ENCODE results near the gene ART4. TPM values are rescaled to one million over a fixed set of nuclear protein-coding genes. Genes with fewer than 3 reads are reported as not detected.

ART4 gene
- total RNA-seq, 2 donors from 2014 or later, result 0.68 to 0.82 TPM

GRCh38 chr12:14884458-14884878 is 41.1 kb upstream of the ART4 start:
- TF ChIP-seq POLR2A (IDR thresholded peaks at IDR 0.05) (no peak), CTCF (IDR thresholded peaks at IDR 0.05) (no peak), POLR2AphosphoS5 (IDR thresholded peaks at IDR 0.05) (peak; percentile 54)
- Histone ChIP-seq H3K4me3 (peak overlapping the region; percentile 20 to 26), H3K27ac (peak overlapping the region; percentile 67 to 78), H3K36me3 (no peaks in the 10 kb centered on the region), H3K9me3 (no peaks in the 10 kb centered on the region), H3K27me3 (replicated peaks; ENCODE audit: insufficient read depth) (no peaks in the 10 kb centered on the region), H3K4me1 (replicated peaks) (no peaks in the 10 kb centered on the region)
- 2% methylated on average over 5 of the region's 5 CpGs for WGBS
- DNase-seq (ENCODE audit: low spot score), result peak; percentile 75
- intact Hi-C loops (cut with DNase I), result no loop called here

GRCh38 chr12:14883686-14884085 is 40.4 kb upstream of the ART4 start:
- DNase-seq (ENCODE audit: low spot score), result no peak
- no peaks in the 10 kb centered on the region for H3K36me3 ChIP-seq
- no peaks in the 10 kb centered on the region for H3K27me3 ChIP-seq (replicated peaks; ENCODE audit: insufficient read depth)
- TF ChIP-seq POLR2AphosphoS5 (IDR thresholded peaks at IDR 0.05) (no peak), POLR2A (IDR thresholded peaks at IDR 0.05) (no peak), CTCF (IDR thresholded peaks at IDR 0.05) (no peak)
- peak overlapping the region; percentile 67 to 78 for H3K27ac ChIP-seq
- H3K4me1 ChIP-seq (replicated peaks), result no peaks in the 10 kb centered on the region
- H3K9me3 ChIP-seq, result no peaks in the 10 kb centered on the region
- H3K4me3 ChIP-seq, result peak overlapping the region; percentile 20 to 26
- 70% methylated on average over 10 of the region's 10 CpGs for WGBS
- intact Hi-C loops (cut with DNase I), result no loop called here

GRCh38 chr12:14880890-14881453 is 37.6 kb upstream of the ART4 start:
- DNase-seq (ENCODE audit: low spot score), result no peak
- no peaks in the 10 kb centered on the region for H3K27me3 ChIP-seq (replicated peaks; ENCODE audit: insufficient read depth)
- TF ChIP-seq CTCF (IDR thresholded peaks at IDR 0.05) (no peak), POLR2A (IDR thresholded peaks at IDR 0.05) (no peak), POLR2AphosphoS5 (IDR thresholded peaks at IDR 0.05) (no peak)
- 84% methylated on average over 6 of the region's 6 CpGs for WGBS
- intact Hi-C loops (cut with DNase I), result no loop called here
- no peaks in the 10 kb centered on the region for H3K9me3 ChIP-seq
- no peaks in the 10 kb centered on the region for H3K36me3 ChIP-seq
- no peaks in the 10 kb centered on the region for H3K4me1 ChIP-seq (replicated peaks)
- H3K4me3 ChIP-seq, result no peak overlapping the region
- H3K27ac ChIP-seq, result no peak overlapping the region

- intact Hi-C loops (cut with DNase I), result no loop called here
- Histone ChIP-seq H3K4me1 (replicated peaks) (no peaks in the 10 kb centered on the region), H3K27me3 (replicated peaks; ENCODE audit: insufficient read depth) (no peaks in the 10 kb centered on the region), H3K4me3 (no peak overlapping the region), H3K27ac (no peak overlapping the region), H3K9me3 (no peaks in the 10 kb centered on the region), H3K36me3 (no peaks in the 10 kb centered on the region)
- WGBS, result 54% methylated on average over 8 of the region's 8 CpGs
- DNase-seq (ENCODE audit: low spot score), result no peak
- TF ChIP-seq POLR2AphosphoS5 (IDR thresholded peaks at IDR 0.05) (no peak), CTCF (IDR thresholded peaks at IDR 0.05) (no peak)
These were observed 36.1 kb upstream of the ART4 start for GRCh38 chr12:14879222-14879933.

- Histone ChIP-seq H3K4me3 (no peak overlapping the region), H3K27me3 (replicated peaks; ENCODE audit: insufficient read depth) (no peaks in the 10 kb centered on the region), H3K4me1 (replicated peaks) (no peaks in the 10 kb centered on the region), H3K36me3 (no peaks in the 10 kb centered on the region), H3K9me3 (no peaks in the 10 kb centered on the region), H3K27ac (no peak overlapping the region)
- no peak for DNase-seq (ENCODE audit: low spot score)
- TF ChIP-seq POLR2A (IDR thresholded peaks at IDR 0.05) (no peak), POLR2AphosphoS5 (IDR thresholded peaks at IDR 0.05) (no peak), CTCF (IDR thresholded peaks at IDR 0.05) (no peak)
- WGBS, result 88% methylated on average over 1 of the region's 1 CpG
- intact Hi-C loops (cut with DNase I), result no loop called here
These were observed 35.2 kb upstream of the ART4 start for GRCh38 chr12:14878488-14878887.

Measured in prostate gland (tissue), 2 donors.